Measurements from ENCODE around the gene LAMB2. TPM values are rescaled to one million over a fixed set of nuclear protein-coding genes. Genes with fewer than 3 reads are reported as not detected.

The LAMB2 gene
- total RNA-seq, 1 experiment from 2014 or later, result 49.5 TPM

GRCh38 chr3:49161808-49162530, 29.1 kb upstream of the LAMB2 start:
- no peak for DNase-seq (ENCODE audit: low spot score)

DNA sequence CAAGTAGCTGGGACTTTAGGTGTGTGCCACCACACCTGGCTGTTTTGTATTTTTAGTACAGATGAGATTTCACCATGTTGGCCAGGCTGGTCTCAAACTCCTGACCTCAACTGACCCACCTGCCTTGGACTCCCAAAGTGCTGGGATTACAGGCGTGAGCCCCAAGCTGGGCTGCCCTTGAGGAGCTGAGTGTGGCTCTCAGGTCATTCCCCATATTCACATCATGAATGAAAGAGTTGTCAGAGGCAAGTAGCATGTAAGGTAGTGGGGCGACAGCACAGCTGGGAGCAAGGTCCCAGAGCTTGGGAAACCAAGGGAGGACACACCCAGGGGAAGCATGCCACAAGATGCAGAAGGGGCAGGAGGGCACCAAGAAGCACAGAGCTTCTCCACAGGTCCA, 28.3 kb upstream of the LAMB2 start:
- DNase-seq (ENCODE audit: low spot score), result no peak

- DNase-seq (ENCODE audit: low spot score), result no peak
These were observed 25.9 kb upstream of the LAMB2 start for GRCh38 chr3:49158792-49159191.

DNA sequence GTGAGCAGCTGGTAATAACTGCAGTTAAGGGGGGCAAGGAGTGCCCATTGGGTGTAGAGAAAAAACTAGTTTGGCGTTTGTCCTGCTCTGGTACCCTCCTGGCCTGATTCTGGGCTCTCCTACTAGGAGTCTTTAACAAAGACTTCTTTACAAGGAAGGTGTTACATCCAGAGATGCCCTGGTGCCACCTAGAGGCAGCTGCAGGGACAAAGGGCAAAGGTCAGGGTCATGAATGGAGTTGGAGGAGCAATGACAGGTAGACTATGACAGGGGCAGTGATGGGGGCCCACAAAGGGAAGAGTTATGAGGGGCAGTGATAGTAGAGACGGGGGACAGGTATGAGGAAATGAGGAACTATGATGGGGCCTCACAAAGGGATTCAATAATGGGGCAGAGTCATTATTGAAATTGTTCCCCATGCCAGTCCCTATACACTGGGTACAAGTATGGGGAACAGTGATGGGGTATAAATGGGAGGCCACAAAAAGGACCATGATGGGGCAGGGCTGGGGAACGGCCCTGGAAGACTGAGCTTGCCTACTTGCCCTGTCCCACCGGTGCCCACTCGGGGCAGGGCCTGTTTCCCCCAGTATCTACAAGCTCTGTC, 25.4 kb upstream of the LAMB2 start:
- DNase-seq (ENCODE audit: low spot score), result peak; percentile 37

DNA sequence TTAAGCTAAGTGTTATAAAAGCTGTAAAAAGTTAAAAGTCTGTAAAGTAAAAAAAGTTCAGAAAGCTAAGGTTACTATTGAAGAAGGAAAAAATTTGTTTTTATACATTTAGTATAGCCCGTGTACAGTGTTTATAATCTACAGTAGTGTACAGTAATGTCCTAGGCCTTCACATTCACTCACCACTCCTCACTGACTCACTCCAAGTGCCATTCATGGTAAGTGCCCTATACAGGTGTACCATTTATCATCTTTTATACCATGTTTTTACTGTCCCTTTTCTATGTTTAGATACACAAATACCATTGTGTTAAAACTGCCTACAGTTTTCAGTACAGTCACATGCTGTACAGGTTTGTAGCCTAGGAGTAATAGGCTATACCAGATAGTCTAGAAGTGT, 24.4 kb upstream of the LAMB2 start:
- DNase-seq (ENCODE audit: low spot score), result no peak

DNA sequence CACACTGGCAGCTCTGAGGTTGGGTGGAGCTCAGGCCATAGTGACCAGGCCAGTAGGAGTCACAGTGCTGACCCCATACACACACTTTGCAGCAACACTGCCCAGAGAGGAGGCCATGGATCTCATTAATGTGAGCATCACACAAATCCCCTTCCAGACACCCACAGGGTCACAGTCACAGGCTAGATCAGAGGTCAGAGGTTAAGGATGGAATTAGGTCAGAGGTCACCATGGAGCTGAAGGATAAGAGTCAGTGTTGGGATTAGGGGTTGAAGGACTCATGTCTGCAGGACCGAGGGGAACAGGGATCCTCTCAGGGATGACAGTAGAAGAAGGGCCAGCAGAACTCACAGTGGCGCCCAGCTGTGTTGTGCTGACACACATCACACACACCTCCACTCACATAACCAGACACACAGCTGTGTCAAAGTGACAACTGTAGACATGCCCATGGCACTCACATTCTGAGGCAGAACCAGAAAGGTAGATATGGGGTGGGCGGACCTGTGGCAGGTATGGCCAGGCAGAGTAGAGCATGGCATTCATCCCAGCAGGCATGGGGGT, 20.6 kb upstream of the LAMB2 start:
- no peak for DNase-seq (ENCODE audit: low spot score)

GRCh38 chr3:49151610-49152009, 18.8 kb upstream of the LAMB2 start:
- DNase-seq (ENCODE audit: low spot score), result no peak

- no peak for DNase-seq (ENCODE audit: low spot score)
These were observed 15.3 kb upstream of the LAMB2 start for GRCh38 chr3:49148159-49148558.

DNA sequence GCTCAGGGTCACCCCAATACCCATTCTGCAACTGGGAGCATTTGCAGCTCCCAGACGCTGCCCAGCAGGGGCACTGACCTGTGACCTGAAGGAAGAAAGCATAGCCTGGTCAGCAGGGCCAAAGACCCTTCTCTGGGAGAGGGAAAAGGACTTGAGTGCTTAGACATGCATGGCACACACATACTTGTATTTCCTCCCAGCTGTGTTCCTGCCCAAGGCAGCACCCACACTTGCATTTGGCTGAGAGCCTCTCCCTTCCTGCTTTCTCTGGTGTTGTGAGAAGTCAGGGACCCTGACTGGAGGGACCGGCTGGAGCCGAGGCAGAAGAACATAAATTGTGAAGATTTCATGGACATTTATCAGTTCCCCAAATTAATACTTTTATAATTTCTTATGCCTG, 7.2 kb upstream of the LAMB2 start:
- DNase-seq (ENCODE audit: low spot score), result no peak

DNA sequence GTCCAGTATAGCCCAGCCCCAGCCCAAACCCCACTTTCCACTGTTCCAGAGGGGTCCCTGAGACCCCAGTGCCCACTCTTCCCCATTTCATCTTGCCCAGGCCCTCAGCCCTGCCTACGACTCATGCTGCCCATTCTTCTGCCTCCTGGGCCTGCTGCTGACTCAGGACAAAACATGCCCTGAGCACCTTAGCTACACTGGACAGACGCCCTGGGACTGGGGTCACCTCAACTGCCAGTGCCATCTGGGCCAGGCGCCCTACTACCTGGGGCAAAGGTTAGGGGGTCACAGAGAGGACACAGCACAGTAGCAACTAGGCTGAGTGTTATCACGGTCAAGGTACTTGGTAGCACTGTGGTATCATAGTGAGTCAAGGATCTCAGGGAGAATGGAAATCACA, 2.6 kb upstream of the LAMB2 start:
- DNase-seq (ENCODE audit: low spot score), result no peak

DNA sequence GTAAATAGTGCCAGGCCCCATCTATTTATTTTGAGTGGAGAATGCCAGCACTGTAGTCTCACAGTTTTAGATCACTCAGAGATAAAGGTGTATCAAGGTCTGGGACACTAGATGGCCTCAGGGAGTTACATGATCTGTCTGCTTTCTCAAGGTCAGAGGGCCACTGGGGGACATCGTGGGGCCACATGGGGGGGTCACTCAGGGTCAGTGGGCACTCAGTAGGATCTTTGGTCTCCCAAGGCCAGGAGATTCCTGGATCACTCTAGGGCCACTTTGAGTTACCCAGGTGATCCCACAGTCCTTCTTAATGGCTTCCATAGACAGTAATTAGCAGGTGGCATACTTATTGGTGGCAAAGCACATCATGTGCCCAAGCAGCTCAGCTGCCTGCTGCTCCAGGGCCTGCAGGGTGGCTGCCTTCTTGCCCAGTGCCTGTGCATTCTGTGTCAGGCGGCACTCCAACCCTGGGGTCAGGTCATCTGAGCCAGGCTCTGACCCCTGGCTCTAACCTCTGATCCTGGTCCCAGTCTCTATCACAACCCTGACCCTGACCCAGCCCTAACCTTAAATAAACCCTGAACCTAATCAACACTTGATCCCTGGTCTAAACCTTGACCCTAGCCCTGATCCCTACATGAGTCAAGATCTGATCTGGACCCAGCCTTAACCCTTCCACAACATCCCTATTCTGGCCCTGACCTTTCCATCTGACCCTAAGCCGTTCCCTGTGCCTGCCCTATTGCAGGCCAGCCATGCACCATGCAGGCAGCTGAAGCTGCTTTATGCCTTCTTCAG, 1.8 kb upstream of the LAMB2 start:
- DNase-seq (ENCODE audit: low spot score), result peak; percentile 2

DNA sequence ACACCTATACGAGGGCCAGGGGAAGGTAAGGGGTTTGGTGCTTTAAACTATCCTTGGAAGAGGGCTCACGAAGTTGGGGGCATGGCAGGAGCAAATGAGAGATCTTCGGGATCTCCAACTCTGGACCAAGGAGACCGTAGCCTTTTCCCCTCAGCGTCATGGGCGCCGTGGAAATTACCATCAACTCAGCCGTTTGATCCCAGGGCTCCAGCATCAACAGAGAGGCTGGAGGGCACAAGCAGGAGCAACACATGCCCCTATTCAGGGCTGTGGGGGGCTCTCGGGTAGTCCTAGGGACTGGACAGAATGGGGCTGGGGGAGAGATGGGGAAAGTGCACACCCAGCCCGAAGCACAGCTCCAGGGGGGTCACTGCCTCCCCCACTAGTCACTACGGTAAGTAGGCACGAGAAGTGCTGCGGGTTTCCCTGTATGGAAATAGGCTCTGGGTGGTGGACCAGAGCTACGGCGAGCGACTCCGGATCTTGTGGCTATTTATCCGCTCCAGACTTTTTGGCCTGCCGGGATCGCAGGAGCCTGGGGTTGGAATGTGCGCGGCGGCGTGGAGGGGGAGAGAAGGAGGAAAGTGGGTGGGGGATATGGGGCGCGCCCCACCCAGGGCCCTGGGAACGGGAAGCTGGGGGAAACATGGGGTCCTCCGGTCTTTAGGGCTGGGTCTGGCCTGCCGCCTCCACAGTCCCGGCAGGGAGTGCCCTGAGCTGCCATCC, 539 bp upstream of the LAMB2 start:
- peak; percentile 69 for DNase-seq (ENCODE audit: low spot score)

DNA sequence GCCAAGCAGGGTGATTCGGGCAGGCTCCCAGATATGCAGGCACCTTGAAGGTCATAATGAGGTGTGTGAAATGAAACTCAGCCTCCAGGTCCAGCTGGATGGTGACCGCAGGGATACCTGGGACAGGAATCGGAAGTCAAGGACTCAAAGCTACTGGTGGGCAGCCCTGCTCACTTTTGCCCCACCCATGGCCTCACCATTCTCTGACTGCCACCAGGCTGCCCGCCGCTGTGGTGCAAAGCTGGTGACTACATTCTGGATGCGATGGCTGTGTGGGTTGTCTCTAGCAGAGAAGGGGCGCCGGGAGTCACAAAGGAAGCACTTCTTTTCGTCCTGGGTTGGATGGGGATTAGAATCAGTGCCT, 795 bp downstream of the LAMB2 start:
- no peak for DNase-seq (ENCODE audit: low spot score)

DNA sequence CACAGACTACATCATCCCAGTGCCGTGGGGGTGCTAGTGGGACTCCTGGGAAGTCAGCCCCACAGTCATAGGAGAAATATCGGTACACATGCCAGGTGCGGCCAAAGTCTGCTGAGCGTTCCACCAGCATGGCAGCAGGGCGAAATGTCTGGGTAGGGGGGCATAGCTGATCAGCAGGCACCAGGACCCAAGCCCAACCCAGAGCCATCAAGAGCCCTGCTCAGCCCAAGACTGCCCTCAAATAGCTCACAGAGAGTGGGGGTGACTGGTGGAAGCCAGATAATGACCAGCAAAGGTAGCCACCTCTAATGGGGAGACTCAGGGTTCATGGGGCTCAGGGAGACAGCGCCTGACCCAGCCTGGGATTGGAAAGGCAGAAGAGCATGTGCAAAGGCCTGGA, 1.3 kb downstream of the LAMB2 start:
- DNase-seq (ENCODE audit: low spot score), result no peak

- DNase-seq (ENCODE audit: low spot score), result no peak
These were observed 1.8 kb downstream of the LAMB2 start for GRCh38 chr3:49131040-49131439.

GRCh38 chr3:49124991-49125670, 7.7 kb downstream of the LAMB2 start:
- DNase-seq (ENCODE audit: low spot score), result no peak

- DNase-seq (ENCODE audit: low spot score), result no peak
These were observed 8.6 kb downstream of the LAMB2 start for GRCh38 chr3:49124203-49124602.

- DNase-seq (ENCODE audit: low spot score), result no peak
These were observed 9.2 kb downstream of the LAMB2 start for GRCh38 chr3:49123687-49124086.

- DNase-seq (ENCODE audit: low spot score), result no peak
These were observed 9.8 kb downstream of the LAMB2 start for GRCh38 chr3:49122886-49123545.

DNA sequence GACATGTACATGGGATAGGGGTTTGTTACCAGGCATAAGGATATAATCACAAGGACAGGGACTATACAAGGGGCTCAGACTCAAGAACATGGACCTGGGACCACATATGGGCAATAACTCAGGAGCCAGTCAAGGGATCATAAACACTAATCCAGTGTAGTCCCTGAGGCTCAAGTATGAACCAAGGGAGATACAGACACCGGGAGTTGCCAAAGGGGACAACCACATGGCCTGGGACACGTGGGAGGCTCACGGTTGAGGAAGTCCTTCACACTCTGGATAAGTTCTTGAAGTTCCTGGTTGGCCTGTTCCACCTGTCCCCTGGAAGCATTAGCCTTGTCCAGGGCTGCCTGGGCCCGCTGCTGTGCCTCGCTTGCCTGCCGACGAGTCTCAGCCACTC, 10.4 kb downstream of the LAMB2 start:
- no peak for DNase-seq (ENCODE audit: low spot score)

GRCh38 chr3:49122022-49122421, 10.8 kb downstream of the LAMB2 start:
- no peak for DNase-seq (ENCODE audit: low spot score)

Measured in HT-29 (cell line).